Measurements from ENCODE around the gene TBL1X. TPM values are rescaled to one million over a fixed set of nuclear protein-coding genes. Genes with fewer than 3 reads are reported as not detected.

Gene TBL1X
- total and polyA plus RNA-seq, 10 of the 15 experiments (the other 5 are each of a cell fraction or from before 2014, with no cell fraction given) = 4.4 to 26.3 (median 10.6) TPM

DNA sequence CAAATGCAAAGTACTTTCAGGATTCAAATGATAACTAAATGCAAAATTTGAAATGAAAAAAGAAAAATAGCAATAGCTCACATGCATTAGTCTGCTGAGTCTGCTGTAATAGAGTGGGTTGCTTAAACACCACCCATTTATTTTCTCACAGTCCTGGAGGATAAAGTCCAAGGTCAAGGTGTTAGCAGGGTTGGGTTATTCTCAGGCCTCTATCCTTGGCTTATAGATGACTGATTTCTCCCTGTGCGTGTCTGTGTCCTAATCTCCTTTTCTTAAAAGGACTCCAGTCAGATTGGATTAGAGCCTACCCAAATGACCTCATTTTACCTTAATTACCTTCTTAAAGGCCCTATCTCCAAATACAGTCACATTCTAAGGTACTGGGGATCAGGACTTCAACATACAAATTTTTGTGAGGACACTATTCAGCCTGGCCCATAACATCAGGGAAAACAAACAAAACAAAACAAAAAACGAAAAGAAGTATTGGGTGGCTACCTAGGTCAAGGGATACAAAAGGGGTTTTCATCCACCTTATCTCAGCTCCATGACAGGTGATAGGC, 6.3 kb upstream of the TBL1X start:
- H3K9me3 ChIP-seq (replicated peaks; ENCODE audit: control insufficient read depth, insufficient read depth, low read length) = no peaks in the 10 kb centered on the region
- RAD21 ChIA-PET (ENCODE audit: unreplicated experiment) = no interaction called here
- no peak overlapping the region for H3K4me3 ChIP-seq
- peaks cover 10% of the 10 kb centered on the region for H3K4me1 ChIP-seq (ENCODE audit: control insufficient read depth, insufficient read depth, low read length)
- BruUV-seq (replicated peaks) = no TSS peak
- intact Hi-C loops (cut with micrococcal nuclease; ENCODE audit: unreplicated experiment) = no loop called here
- POLR2A ChIA-PET = no interaction called here
- H2AFZ ChIP-seq (ENCODE audit: control insufficient read depth, low read depth, low read length) = no peak overlapping the region
- no peaks in the 10 kb centered on the region for H3K36me3 ChIP-seq (ENCODE audit: control insufficient read depth in 2 of 2, insufficient read depth in 2 of 2, low read length in 1 of 2)
- H3K27ac ChIP-seq (ENCODE audit: control insufficient read depth, insufficient read depth) = no peak overlapping the region
- no peaks in the 10 kb centered on the region for H3K27me3 ChIP-seq (replicated peaks in 1 of 2; ENCODE audit: control insufficient read depth in 2 of 2, insufficient read depth in 2 of 2, low read length in 1 of 2)
- no peak overlapping the region for H3K4me2 ChIP-seq (ENCODE audit: control insufficient read depth, insufficient read depth)
- no peaks in the 10 kb centered on the region for H4K20me1 ChIP-seq (ENCODE audit: control insufficient read depth, insufficient read depth)
- CTCF ChIA-PET = no interaction called here
- no peak for DNase-seq (ENCODE audit: low read depth, low spot score)
- H3K79me2 ChIP-seq (ENCODE audit: control insufficient read depth, insufficient read depth, low read length) = no peaks in the 10 kb centered on the region
- no peak for ATAC-seq
- 31% methylated on average over 2 of the region's 2 CpGs for WGBS (ENCODE audit: insufficient coverage, insufficient replicate concordance, low lambda C conversion rate, missing lambda C conversion rate)
- H3K9ac ChIP-seq (ENCODE audit: control insufficient read depth, insufficient read depth, low read length) = no peak overlapping the region
- FAIRE-seq = no peak
- SMC1A ChIA-PET (ENCODE audit: uncharacterized antibody, unreplicated experiment) = interaction anchor here (1.1 kb wide), 1 partner anchor 12 kb away, joined by 4 read pairs; no protein-coding TSS in a partner anchor
- in situ Hi-C loops (cut with MboI) = loop anchor here (5.0 kb wide), 1 partner anchor 101 kb away; no protein-coding TSS in a partner anchor
- no peak for TF ChIP-seq ZNF274 (IDR thresholded peaks at IDR 0.05; ENCODE audit: insufficient read depth, insufficient read length)
- TF ChIP-seq SIN3A (IDR thresholded peaks at IDR 0.05; ENCODE audit: low read depth, low read length) = no peak
- no peak for TF ChIP-seq NFIC (IDR thresholded peaks at IDR 0.05; ENCODE audit: low read depth, low read length)
- no peak for TF ChIP-seq TCF3 (IDR thresholded peaks at IDR 0.05; ENCODE audit: borderline replicate concordance, insufficient read depth, low read depth, low read length)
- TF ChIP-seq, protein P1, sequence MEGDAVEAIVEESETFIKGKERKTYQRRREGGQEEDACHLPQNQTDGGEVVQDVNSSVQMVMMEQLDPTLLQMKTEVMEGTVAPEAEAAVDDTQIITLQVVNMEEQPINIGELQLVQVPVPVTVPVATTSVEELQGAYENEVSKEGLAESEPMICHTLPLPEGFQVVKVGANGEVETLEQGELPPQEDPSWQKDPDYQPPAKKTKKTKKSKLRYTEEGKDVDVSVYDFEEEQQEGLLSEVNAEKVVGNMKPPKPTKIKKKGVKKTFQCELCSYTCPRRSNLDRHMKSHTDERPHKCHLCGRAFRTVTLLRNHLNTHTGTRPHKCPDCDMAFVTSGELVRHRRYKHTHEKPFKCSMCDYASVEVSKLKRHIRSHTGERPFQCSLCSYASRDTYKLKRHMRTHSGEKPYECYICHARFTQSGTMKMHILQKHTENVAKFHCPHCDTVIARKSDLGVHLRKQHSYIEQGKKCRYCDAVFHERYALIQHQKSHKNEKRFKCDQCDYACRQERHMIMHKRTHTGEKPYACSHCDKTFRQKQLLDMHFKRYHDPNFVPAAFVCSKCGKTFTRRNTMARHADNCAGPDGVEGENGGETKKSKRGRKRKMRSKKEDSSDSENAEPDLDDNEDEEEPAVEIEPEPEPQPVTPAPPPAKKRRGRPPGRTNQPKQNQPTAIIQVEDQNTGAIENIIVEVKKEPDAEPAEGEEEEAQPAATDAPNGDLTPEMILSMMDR (IDR thresholded peaks at IDR 0.05 in 2 of 3, conservative IDR thresholded peaks at IDR 0.05 in 1 of 3; ENCODE audit: control insufficient read depth in 2 of 3, extremely low read depth in 1 of 3, insufficient read depth in 1 of 3, low read depth in 3 of 3, low read length in 3 of 3) = no peak
- no peak for TF ChIP-seq NR2C2 (IDR thresholded peaks at IDR 0.05; ENCODE audit: borderline replicate concordance, control insufficient read depth, insufficient read length, low read depth)
- TF ChIP-seq, protein P2, sequence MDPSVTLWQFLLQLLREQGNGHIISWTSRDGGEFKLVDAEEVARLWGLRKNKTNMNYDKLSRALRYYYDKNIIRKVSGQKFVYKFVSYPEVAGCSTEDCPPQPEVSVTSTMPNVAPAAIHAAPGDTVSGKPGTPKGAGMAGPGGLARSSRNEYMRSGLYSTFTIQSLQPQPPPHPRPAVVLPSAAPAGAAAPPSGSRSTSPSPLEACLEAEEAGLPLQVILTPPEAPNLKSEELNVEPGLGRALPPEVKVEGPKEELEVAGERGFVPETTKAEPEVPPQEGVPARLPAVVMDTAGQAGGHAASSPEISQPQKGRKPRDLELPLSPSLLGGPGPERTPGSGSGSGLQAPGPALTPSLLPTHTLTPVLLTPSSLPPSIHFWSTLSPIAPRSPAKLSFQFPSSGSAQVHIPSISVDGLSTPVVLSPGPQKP (IDR thresholded peaks at IDR 0.05; ENCODE audit: low read depth, low read length) = no peak
- TF ChIP-seq, protein P3, sequence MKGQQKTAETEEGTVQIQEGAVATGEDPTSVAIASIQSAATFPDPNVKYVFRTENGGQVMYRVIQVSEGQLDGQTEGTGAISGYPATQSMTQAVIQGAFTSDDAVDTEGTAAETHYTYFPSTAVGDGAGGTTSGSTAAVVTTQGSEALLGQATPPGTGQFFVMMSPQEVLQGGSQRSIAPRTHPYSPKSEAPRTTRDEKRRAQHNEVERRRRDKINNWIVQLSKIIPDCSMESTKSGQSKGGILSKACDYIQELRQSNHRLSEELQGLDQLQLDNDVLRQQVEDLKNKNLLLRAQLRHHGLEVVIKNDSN (IDR thresholded peaks at IDR 0.05; ENCODE audit: borderline replicate concordance, extremely low read length, insufficient read depth, low read depth, low read length) = no peak
- TF ChIP-seq MYC (IDR thresholded peaks at IDR 0.05; ENCODE audit: insufficient read depth, insufficient read length, insufficient replicate concordance, low read length, severe bottlenecking) = no peak
- TF ChIP-seq POLR2AphosphoS2 (IDR thresholded peaks at IDR 0.05; ENCODE audit: low read depth, low read length) = no peak
- TF ChIP-seq, protein P4, sequence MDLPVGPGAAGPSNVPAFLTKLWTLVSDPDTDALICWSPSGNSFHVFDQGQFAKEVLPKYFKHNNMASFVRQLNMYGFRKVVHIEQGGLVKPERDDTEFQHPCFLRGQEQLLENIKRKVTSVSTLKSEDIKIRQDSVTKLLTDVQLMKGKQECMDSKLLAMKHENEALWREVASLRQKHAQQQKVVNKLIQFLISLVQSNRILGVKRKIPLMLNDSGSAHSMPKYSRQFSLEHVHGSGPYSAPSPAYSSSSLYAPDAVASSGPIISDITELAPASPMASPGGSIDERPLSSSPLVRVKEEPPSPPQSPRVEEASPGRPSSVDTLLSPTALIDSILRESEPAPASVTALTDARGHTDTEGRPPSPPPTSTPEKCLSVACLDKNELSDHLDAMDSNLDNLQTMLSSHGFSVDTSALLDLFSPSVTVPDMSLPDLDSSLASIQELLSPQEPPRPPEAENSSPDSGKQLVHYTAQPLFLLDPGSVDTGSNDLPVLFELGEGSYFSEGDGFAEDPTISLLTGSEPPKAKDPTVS (IDR thresholded peaks at IDR 0.05; ENCODE audit: low read depth, low read length) = no peak
- no peak for TF ChIP-seq POU2F2 (IDR thresholded peaks at IDR 0.05; ENCODE audit: borderline replicate concordance, low read depth, low read length)
- TF ChIP-seq ZNF384 (IDR thresholded peaks at IDR 0.05; ENCODE audit: borderline replicate concordance, low read depth, low read length) = no peak

Measured in GM12878 (cell line).